ENCODE results near the gene RPS4Y1. TPM values are rescaled to one million over a fixed set of nuclear protein-coding genes. Genes with fewer than 3 reads are reported as not detected.

RPS4Y1 gene
- total and polyA plus RNA-seq, 2 of the 8 experiments (the other 6 are each of a cell fraction or from before 2014, with no cell fraction given) = 259 to 790 TPM

GRCh38 chrY:2837078-2837477 lies 4.3 kb upstream of the RPS4Y1 start:
- Histone ChIP-seq H3K4ac (replicated peaks; ENCODE audit: insufficient read length, low read depth, low read length) (no peak overlapping the region), H3K36me3 (ENCODE audit: control insufficient read depth in 2 of 4, insufficient read depth in 4 of 4, low read length in 3 of 4) (no peaks in the 10 kb centered on the region), H2AK5ac (ENCODE audit: low read depth, low read length) (no peak overlapping the region), H2BK20ac (ENCODE audit: low read length) (no peak overlapping the region), H2BK120ac (replicated peaks; ENCODE audit: low read depth, low read length) (no peak overlapping the region), H3K27ac (ENCODE audit: low read depth, low read length) (no peak overlapping the region), H3K23ac (ENCODE audit: insufficient read length) (no peak overlapping the region), H3K23me2 (ENCODE audit: low read depth, low read length) (no peaks in the 10 kb centered on the region), H3K18ac (ENCODE audit: extremely low read depth, low read length) (no peak overlapping the region), H3K4me1 (replicated peaks in 1 of 4; ENCODE audit: control insufficient read depth in 3 of 4, insufficient read depth in 4 of 4, low read length in 3 of 4) (no peaks in the 10 kb centered on the region), H2BK12ac (ENCODE audit: low read depth, low read length) (no peak overlapping the region), H4K8ac (ENCODE audit: extremely low read depth, insufficient read depth, low read length) (no peak overlapping the region), H3K4me2 (ENCODE audit: insufficient read depth in 1 of 2, low read depth in 2 of 2, low read length in 2 of 2) (no peak overlapping the region), H3K27me3 (replicated peaks in 1 of 4; ENCODE audit: control insufficient read depth in 3 of 4, extremely low read depth in 1 of 4, insufficient read depth in 3 of 4, low read length in 3 of 4) (no peaks in the 10 kb centered on the region), H3K14ac (ENCODE audit: insufficient read length) (no peak overlapping the region), H3K9me3 (ENCODE audit: insufficient read depth in 2 of 2, low read depth in 1 of 2, low read length in 1 of 2) (no peaks in the 10 kb centered on the region), H4K20me1 (replicated peaks in 1 of 2; ENCODE audit: control insufficient read depth in 1 of 2, insufficient read depth in 2 of 2, low read length in 2 of 2) (no peaks in the 10 kb centered on the region), H4K91ac (replicated peaks; ENCODE audit: insufficient read length, low read length) (no peak overlapping the region), H3K56ac (replicated peaks; ENCODE audit: insufficient read length, low read depth, low read length) (no peak overlapping the region), H3K9ac (replicated peaks in 1 of 4; ENCODE audit: extremely low read depth in 1 of 4, low read depth in 3 of 4, low read length in 3 of 4) (no peak overlapping the region), H2BK5ac (ENCODE audit: low read depth, low read length) (no peak overlapping the region), H2BK15ac (ENCODE audit: low read length) (no peak overlapping the region), H4K5ac (ENCODE audit: insufficient read length, low read depth, low read length) (no peak overlapping the region), H2AFZ (ENCODE audit: low read length) (no peak overlapping the region), H3K79me2 (ENCODE audit: control insufficient read depth in 1 of 2, insufficient read depth in 2 of 2, low read length in 2 of 2) (peaks cover 0 to 7% of the 10 kb centered on the region in 2 experiments; a peak in 3 of 4 replicates), H3K79me1 (ENCODE audit: low read depth, low read length) (no peaks in the 10 kb centered on the region), H3K4me3 (ENCODE audit: extremely low read depth in 1 of 4, insufficient read depth in 2 of 4, low read depth in 3 of 4, low read length in 4 of 4) (no peak overlapping the region)
- TF ChIP-seq SRF (IDR thresholded peaks at IDR 0.05; ENCODE audit: low read depth, low read length) = no peak
- no peak for TF ChIP-seq CEBPB (IDR thresholded peaks at IDR 0.05; ENCODE audit: low read depth, low read length)
- TF ChIP-seq MAX (IDR thresholded peaks at IDR 0.05) = no peak
- TF ChIP-seq KDM4A (IDR thresholded peaks at IDR 0.05; ENCODE audit: low read depth, low read length, severe bottlenecking) = no peak
- no peak for TF ChIP-seq SIX5 (IDR thresholded peaks at IDR 0.05; ENCODE audit: low read depth, low read length)
- no peak for TF ChIP-seq E2F6 (IDR thresholded peaks at IDR 0.05)
- no peak for TF ChIP-seq POLR2A (IDR thresholded peaks at IDR 0.05; ENCODE audit: control extremely low read depth in 1 of 2, low read depth in 2 of 2, low read length in 2 of 2)
- no peak for TF ChIP-seq SIRT6 (IDR thresholded peaks at IDR 0.05; ENCODE audit: low read length)
- no peak for TF ChIP-seq JUN (IDR thresholded peaks at IDR 0.05; ENCODE audit: low read depth, low read length)
- WGBS, 2 experiments (ENCODE audit: extremely low coverage in 1 of 2, insufficient coverage in 1 of 2, insufficient read length in 1 of 2, insufficient replicate concordance in 2 of 2, low coverage in 1 of 2, low lambda C conversion rate in 2 of 2, missing lambda C conversion rate in 1 of 2) = 75% methylated on average over 2 of the region's 2 CpGs; no CpG with 5 or more reads in 1 of the 2 experiments
- POLR2A ChIA-PET (ENCODE audit: partially characterized antibody) = no interaction called here
- FAIRE-seq (no peak), DNase-seq (ENCODE audit: low read depth in 1 of 2, low spot score in 2 of 2) (no peak)
- CTCF ChIA-PET (ENCODE audit: partially characterized antibody) = interaction anchor here (0.8 kb wide), 1 partner anchor 24 kb away, joined by 3 read pairs; no protein-coding TSS in a partner anchor

All from H1 (cell line).